ENCODE data around the gene CHST8.

The CHST8 gene

GRCh38 chr19:33784432-33784831 lies 162.7 kb downstream of the CHST8 start:
- Histone ChIP-seq H3K36me3 (ENCODE audit: control insufficient read depth in 4 of 4, insufficient read depth in 4 of 4, low read length in 3 of 4) (no peaks in the 10 kb centered on the region), H3K9me3 (ENCODE audit: control extremely low read depth in 1 of 5, control insufficient read depth in 4 of 5, insufficient read depth in 2 of 5, low read depth in 1 of 5, low read length in 4 of 5) (no peaks in the 10 kb centered on the region), H3K4me3 (ENCODE audit: control insufficient read depth in 1 of 7, extremely low read depth in 1 of 7, insufficient read depth in 4 of 7, low read depth in 2 of 7, low read length in 6 of 7) (no peak overlapping the region), H3K27ac (ENCODE audit: insufficient read depth in 1 of 2, low read depth in 1 of 2, low read length in 2 of 2, poor library complexity in 1 of 2, severe bottlenecking in 2 of 2) (no peak overlapping the region), H3K4me1 (ENCODE audit: control extremely low read depth in 1 of 4, control insufficient read depth in 4 of 4, insufficient read depth in 4 of 4, low read length in 3 of 4) (peaks cover 0 to 9% (median 5%) of the 10 kb centered on the region in 4 experiments), H3K27me3 (replicated peaks in 2 of 5; ENCODE audit: control insufficient read depth in 4 of 5, insufficient read depth in 5 of 5, low read length in 4 of 5) (peaks cover 0 to 4% (median 0%) of the 10 kb centered on the region in 5 experiments)
- no peak for DNase-seq
- WGBS (ENCODE audit: insufficient coverage) = 95% methylated on average over 5 of the region's 5 CpGs
- ChIA-PET CTCF (interaction anchor here (0.9 to 2.7 kb wide), 4 partner anchors 10 to 312 kb away, joined by 3 to 9 read pairs (median 8); no protein-coding TSS in a partner anchor), POLR2A (no interaction called here)

GRCh38 chr19:33785795-33786194 lies 164.0 kb downstream of the CHST8 start:
- WGBS (ENCODE audit: insufficient coverage) = 92% methylated on average over 5 of the region's 6 CpGs
- POLR2A ChIA-PET = interaction anchor here (0.6 kb wide), 1 partner anchor 377 kb away, joined by 3 read pairs; no protein-coding TSS in a partner anchor

GRCh38 chr19:33788676-33789075 lies 166.9 kb downstream of the CHST8 start:
- H3K4me1 ChIP-seq (ENCODE audit: control extremely low read depth in 1 of 4, control insufficient read depth in 4 of 4, insufficient read depth in 4 of 4, low read length in 3 of 4) = peaks cover 0 to 2% (median 0%) of the 10 kb centered on the region in 4 experiments
- ChIA-PET POLR2A (no interaction called here), CTCF (interaction anchor here (2.8 kb wide), 1 partner anchor 11 kb away, joined by 10 read pairs; no protein-coding TSS in a partner anchor)
- no peak overlapping the region for H3K4me3 ChIP-seq (ENCODE audit: control insufficient read depth in 1 of 7, extremely low read depth in 1 of 7, insufficient read depth in 4 of 7, low read depth in 2 of 7, low read length in 6 of 7)
- WGBS (ENCODE audit: insufficient coverage) = 85% methylated on average over 3 of the region's 4 CpGs
- H3K27ac ChIP-seq (ENCODE audit: insufficient read depth in 1 of 2, low read depth in 1 of 2, low read length in 2 of 2, poor library complexity in 1 of 2, severe bottlenecking in 2 of 2) = no peak overlapping the region
- H3K27me3 ChIP-seq (replicated peaks in 2 of 5; ENCODE audit: control insufficient read depth in 4 of 5, insufficient read depth in 5 of 5, low read length in 4 of 5) = peaks cover 0 to 4% (median 0%) of the 10 kb centered on the region in 5 experiments
- DNase-seq = no peak
- no peaks in the 10 kb centered on the region for H3K9me3 ChIP-seq (ENCODE audit: control extremely low read depth in 1 of 5, control insufficient read depth in 4 of 5, insufficient read depth in 2 of 5, low read depth in 1 of 5, low read length in 4 of 5)
- H3K36me3 ChIP-seq (ENCODE audit: control insufficient read depth in 4 of 4, insufficient read depth in 4 of 4, low read length in 3 of 4) = no peaks in the 10 kb centered on the region

More at GRCh38 chr19:33785795-33786194, 164.0 kb downstream of the CHST8 start:
- H3K4me3 ChIP-seq (ENCODE audit: control insufficient read depth in 1 of 7, extremely low read depth in 1 of 7, insufficient read depth in 4 of 7, low read depth in 2 of 7, low read length in 6 of 7) = no peak overlapping the region
- DNase-seq = no peak
- peaks cover 0 to 2% (median 0%) of the 10 kb centered on the region in 4 experiments for H3K4me1 ChIP-seq (ENCODE audit: control extremely low read depth in 1 of 4, control insufficient read depth in 4 of 4, insufficient read depth in 4 of 4, low read length in 3 of 4)
- H3K27me3 ChIP-seq (replicated peaks in 2 of 5; ENCODE audit: control insufficient read depth in 4 of 5, insufficient read depth in 5 of 5, low read length in 4 of 5) = peaks cover 0 to 4% (median 0%) of the 10 kb centered on the region in 5 experiments
- H3K27ac ChIP-seq (ENCODE audit: insufficient read depth in 1 of 2, low read depth in 1 of 2, low read length in 2 of 2, poor library complexity in 1 of 2, severe bottlenecking in 2 of 2) = no peak overlapping the region
- no peaks in the 10 kb centered on the region for H3K36me3 ChIP-seq (ENCODE audit: control insufficient read depth in 4 of 4, insufficient read depth in 4 of 4, low read length in 3 of 4)
- CTCF ChIA-PET = interaction anchor here (1.1 to 2.7 kb wide), 3 partner anchors 9 to 311 kb away, joined by 4 to 9 read pairs (median 6); no protein-coding TSS in a partner anchor
- H3K9me3 ChIP-seq (ENCODE audit: control extremely low read depth in 1 of 5, control insufficient read depth in 4 of 5, insufficient read depth in 2 of 5, low read depth in 1 of 5, low read length in 4 of 5) = no peaks in the 10 kb centered on the region

- CTCF ChIA-PET = no interaction called here
- H3K27ac ChIP-seq (ENCODE audit: insufficient read depth in 1 of 2, low read depth in 1 of 2, low read length in 2 of 2, poor library complexity in 1 of 2, severe bottlenecking in 2 of 2) = no peak overlapping the region
- H3K4me1 ChIP-seq (ENCODE audit: control extremely low read depth in 1 of 4, control insufficient read depth in 4 of 4, insufficient read depth in 4 of 4, low read length in 3 of 4) = peaks cover 0 to 3% (median 1%) of the 10 kb centered on the region in 4 experiments
- POLR2A ChIA-PET = no interaction called here
- H3K9me3 ChIP-seq (ENCODE audit: control extremely low read depth in 1 of 5, control insufficient read depth in 4 of 5, insufficient read depth in 2 of 5, low read depth in 1 of 5, low read length in 4 of 5) = no peaks in the 10 kb centered on the region
- no peak overlapping the region for H3K4me3 ChIP-seq (ENCODE audit: control insufficient read depth in 1 of 7, extremely low read depth in 1 of 7, insufficient read depth in 4 of 7, low read depth in 2 of 7, low read length in 6 of 7)
- no peaks in the 10 kb centered on the region for H3K36me3 ChIP-seq (ENCODE audit: control insufficient read depth in 4 of 4, insufficient read depth in 4 of 4, low read length in 3 of 4)
- no peak for DNase-seq
- 100% methylated on average over 3 of the region's 5 CpGs for WGBS (ENCODE audit: insufficient coverage)
- peaks cover 0 to 4% (median 0%) of the 10 kb centered on the region in 5 experiments for H3K27me3 ChIP-seq (replicated peaks in 2 of 5; ENCODE audit: control insufficient read depth in 4 of 5, insufficient read depth in 5 of 5, low read length in 4 of 5)
Measured at GRCh38 chr19:33789344-33789743, 167.6 kb downstream of the CHST8 start.

- H3K27ac ChIP-seq (ENCODE audit: insufficient read depth in 1 of 2, low read depth in 1 of 2, low read length in 2 of 2, poor library complexity in 1 of 2, severe bottlenecking in 2 of 2) = peak overlapping the region; percentile 64 to 85
Measured at GRCh38 chr19:33794683-33795369, 173.1 kb downstream of the CHST8 start.

GRCh38 chr19:33795370-33796163 lies 173.8 kb downstream of the CHST8 start:
- 0% methylated on average over 84 of the region's 92 CpGs for WGBS (ENCODE audit: insufficient coverage)
- peaks cover 2 to 12% (median 9%) of the 10 kb centered on the region in 4 experiments for H3K36me3 ChIP-seq (ENCODE audit: control insufficient read depth in 4 of 4, insufficient read depth in 4 of 4, low read length in 3 of 4)
- ChIA-PET POLR2A (interaction anchor here (0.6 to 2.3 kb wide), 4 partner anchors 21 to 300 kb away, joined by 3 to 12 read pairs (median 6); no protein-coding TSS in a partner anchor), CTCF (interaction anchor here (0.7 to 2.8 kb wide), 16 partner anchors 10 to 203 kb away, joined by 3 to 13 read pairs (median 5); no protein-coding TSS in a partner anchor)
- peak overlapping the region; percentile 64 to 85 for H3K27ac ChIP-seq (ENCODE audit: insufficient read depth in 1 of 2, low read depth in 1 of 2, low read length in 2 of 2, poor library complexity in 1 of 2, severe bottlenecking in 2 of 2)
- H3K4me1 ChIP-seq (ENCODE audit: control extremely low read depth in 1 of 4, control insufficient read depth in 4 of 4, insufficient read depth in 4 of 4, low read length in 3 of 4) = peaks cover 0 to 27% (median 14%) of the 10 kb centered on the region in 4 experiments
- H3K9me3 ChIP-seq (ENCODE audit: control extremely low read depth in 1 of 5, control insufficient read depth in 4 of 5, insufficient read depth in 2 of 5, low read depth in 1 of 5, low read length in 4 of 5) = no peaks in the 10 kb centered on the region
- H3K27me3 ChIP-seq (replicated peaks in 2 of 5; ENCODE audit: control insufficient read depth in 4 of 5, insufficient read depth in 5 of 5, low read length in 4 of 5) = no peaks in the 10 kb centered on the region
- H3K4me3 ChIP-seq (ENCODE audit: control insufficient read depth in 1 of 7, extremely low read depth in 1 of 7, insufficient read depth in 4 of 7, low read depth in 2 of 7, low read length in 6 of 7) = peak overlapping the region; percentile 60 to 89 (median 78)
- peak; percentile 75 to 88 (median 87) for DNase-seq

More at GRCh38 chr19:33794683-33795369, 173.1 kb downstream of the CHST8 start:
- Histone ChIP-seq H3K4me1 (ENCODE audit: control extremely low read depth in 1 of 4, control insufficient read depth in 4 of 4, insufficient read depth in 4 of 4, low read length in 3 of 4) (peaks cover 0 to 27% (median 14%) of the 10 kb centered on the region in 4 experiments), H3K36me3 (ENCODE audit: control insufficient read depth in 4 of 4, insufficient read depth in 4 of 4, low read length in 3 of 4) (peaks cover 0 to 6% (median 3%) of the 10 kb centered on the region in 4 experiments), H3K27me3 (replicated peaks in 2 of 5; ENCODE audit: control insufficient read depth in 4 of 5, insufficient read depth in 5 of 5, low read length in 4 of 5) (no peaks in the 10 kb centered on the region), H3K4me3 (ENCODE audit: control insufficient read depth in 1 of 7, extremely low read depth in 1 of 7, insufficient read depth in 4 of 7, low read depth in 2 of 7, low read length in 6 of 7) (peak overlapping the region; percentile 60 to 89 (median 78)), H3K9me3 (ENCODE audit: control extremely low read depth in 1 of 5, control insufficient read depth in 4 of 5, insufficient read depth in 2 of 5, low read depth in 1 of 5, low read length in 4 of 5) (no peaks in the 10 kb centered on the region)
- CTCF ChIA-PET = interaction anchor here (0.7 to 2.5 kb wide), 14 partner anchors 9 to 204 kb away, joined by 3 to 11 read pairs (median 5); no protein-coding TSS in a partner anchor
- POLR2A ChIA-PET = interaction anchor here (0.6 to 1.1 kb wide), 3 partner anchors 22 to 301 kb away, joined by 3 to 7 read pairs (median 4); no protein-coding TSS in a partner anchor
- 47% methylated on average over 22 of the region's 32 CpGs for WGBS (ENCODE audit: insufficient coverage)
- peak in 1 of 3 donors; percentile 9 for DNase-seq
